ENCODE results near the gene STUM.

STUM gene

GRCh38 chr1:226533220-226533619 lies 15.3 kb upstream of the STUM start:
- no peak for DNase-seq (ENCODE audit: low read depth in 2 of 2)

DNA sequence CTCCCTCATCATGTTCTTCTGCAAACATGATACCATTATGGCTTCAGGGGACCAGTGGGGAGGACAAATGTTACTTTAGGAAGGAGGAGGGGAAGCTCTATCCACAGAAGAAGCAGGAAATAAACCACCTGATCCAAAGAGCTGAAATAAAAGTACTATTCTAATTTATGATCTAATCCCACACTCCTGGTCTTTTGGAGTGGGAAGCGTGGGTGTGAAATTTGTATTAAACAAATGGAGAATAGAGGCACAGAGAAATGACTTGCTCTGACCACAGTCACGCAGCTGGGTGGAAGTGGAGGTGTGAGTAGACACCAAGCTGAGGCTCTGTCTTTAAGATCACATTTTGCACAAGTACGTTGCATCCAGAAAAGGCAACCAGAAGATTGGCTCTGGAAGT lies 14.5 kb upstream of the STUM start:
- DNase-seq (ENCODE audit: low read depth in 2 of 2) = no peak

- no peak for DNase-seq (ENCODE audit: low read depth in 2 of 2)
These were observed 13.9 kb upstream of the STUM start for GRCh38 chr1:226534645-226535044.

DNA sequence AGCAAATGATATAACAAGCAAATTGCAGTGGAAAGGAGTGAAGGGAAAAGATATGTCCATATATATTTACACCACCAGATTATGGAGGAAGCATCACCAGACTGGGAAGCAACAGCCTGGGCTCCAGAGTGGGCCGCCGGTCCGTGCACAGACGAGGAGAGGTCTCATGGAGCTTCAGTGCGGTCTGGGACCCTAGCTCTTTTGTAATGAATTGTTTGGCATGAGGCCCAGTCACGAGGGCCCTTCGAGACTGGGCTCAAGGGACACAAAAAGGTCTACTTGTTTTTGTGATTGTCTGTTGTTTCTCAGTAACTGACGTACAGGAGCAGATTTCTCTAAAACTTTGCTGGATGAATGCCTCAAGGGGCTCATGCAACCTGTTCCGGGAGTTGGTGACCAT lies 12.9 kb upstream of the STUM start:
- DNase-seq (ENCODE audit: low read depth in 2 of 2) = no peak

DNA sequence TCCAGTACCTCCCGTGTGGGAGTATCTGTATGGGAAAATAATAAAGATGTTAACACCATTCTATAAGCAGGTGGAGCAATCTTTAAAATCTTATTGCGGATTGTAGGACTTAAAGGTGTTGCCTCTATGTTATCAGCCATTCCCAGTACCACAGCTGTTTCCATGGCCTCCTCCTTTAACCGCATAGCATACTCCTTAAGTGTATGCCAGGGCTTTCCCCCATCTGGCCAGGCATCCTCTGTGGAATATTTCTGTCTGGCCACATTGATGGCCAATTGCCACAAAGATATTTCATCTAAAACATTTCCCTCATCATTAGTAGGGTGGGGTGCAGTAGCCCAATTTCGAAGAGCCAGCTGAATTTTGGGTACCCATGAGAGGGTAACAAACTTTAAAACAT lies 7.3 kb upstream of the STUM start:
- no peak for DNase-seq (ENCODE audit: low read depth in 2 of 2)

DNA sequence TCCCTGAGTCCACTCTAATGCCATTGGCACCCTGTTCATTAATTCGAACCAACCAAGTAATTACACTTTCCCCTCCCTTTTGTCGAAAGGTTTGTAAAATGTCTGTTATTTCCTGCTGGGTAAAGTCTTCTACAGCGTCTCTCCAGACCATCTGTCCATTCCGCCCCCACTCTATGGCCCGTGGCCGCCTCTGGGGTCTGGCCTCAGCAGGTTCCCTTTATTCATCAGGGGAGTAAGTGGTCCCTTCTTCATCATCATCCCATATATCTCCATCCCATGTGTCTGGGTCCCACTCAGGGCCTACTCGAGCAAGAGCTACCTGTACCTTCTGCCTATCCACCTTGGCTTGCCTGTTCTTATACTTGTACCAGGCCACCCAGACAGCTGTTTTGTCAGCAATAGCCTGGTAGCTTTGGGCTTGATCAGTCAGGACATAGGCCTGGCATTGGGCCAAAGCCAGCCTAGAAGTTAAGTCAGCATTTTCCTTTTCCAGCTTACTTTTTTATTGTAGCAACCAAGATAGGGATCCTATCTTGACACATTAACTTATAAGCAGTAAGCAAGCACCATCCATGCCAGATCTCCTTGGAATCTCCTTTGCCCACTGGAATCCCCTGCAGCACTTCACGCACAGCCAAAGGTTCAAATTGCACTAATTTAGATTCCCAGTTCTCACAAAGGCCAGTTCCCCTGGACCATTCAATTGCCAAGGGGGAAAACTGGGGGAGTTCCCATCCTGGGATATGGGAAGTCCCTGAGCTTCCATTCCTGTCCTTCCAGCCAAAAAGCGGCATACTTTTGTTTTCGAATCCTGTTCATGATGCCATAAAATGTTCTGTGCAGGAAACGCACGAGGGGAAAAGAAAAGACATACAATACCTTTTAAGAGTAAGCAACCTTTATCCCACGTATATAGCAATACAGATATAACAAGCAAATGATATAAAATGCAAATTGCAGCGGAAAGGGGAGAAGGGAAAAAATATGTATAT lies 6.6 kb upstream of the STUM start:
- no peak for DNase-seq (ENCODE audit: low read depth in 2 of 2)

DNA sequence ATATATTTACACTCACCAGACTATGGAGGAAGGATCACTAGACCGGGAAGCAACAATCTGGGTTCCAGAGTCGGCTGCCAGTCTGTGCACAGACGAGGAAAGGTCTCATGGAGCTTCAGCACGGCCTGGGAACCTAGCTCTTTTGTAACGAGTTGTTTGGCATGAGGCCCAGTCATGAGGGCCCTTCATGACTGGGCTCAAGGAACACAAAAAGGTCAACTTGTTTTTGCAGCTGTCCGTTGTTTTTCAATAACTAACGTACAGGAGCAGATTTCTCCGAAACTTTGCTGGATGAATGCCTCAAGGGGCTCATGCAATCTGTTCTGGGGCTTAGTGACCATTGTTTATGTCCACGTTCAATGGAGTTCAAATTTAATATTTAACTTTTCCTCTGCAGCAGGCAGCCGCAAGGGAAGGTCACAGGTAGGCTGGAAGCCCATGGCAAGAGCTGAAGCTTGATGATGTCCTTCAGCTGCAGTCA lies 5.9 kb upstream of the STUM start:
- no peak for DNase-seq (ENCODE audit: low read depth in 2 of 2)

DNA sequence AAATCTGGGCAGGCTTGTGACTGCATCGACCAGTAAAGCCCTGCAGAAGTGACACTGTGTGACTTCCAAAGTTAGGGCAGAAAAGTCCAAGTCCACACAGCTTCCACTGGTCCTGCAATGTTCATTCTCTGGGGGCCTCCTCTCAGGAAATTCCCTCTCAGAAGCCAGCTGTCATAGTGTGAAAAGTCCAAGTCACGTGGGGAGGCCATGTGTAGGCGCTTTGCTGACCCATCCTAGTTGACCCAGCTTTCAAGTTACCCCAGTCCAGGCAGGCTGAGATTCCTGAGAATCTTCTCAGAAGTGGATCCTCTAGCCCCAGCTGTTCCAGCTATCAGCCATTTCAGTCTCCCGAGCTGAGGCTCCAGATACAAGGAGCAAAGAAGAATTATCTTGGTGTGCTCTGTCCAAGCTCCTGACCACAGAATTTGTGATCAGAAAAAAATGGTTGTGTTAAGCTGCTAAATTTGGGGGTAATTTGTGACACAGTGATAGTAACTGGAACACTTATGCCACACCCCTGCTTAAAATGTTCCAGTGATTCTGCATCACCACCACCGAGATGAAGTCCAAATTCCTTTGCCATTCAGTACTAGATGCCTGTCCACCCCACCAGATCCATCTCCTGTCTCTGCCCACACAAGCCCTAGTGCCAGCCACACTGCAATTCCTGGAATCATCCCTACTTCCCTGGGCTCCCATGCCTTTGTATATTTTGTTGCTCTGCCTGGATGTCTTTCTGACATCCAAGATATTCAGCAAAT lies 2.5 kb upstream of the STUM start:
- no peak for DNase-seq (ENCODE audit: low read depth in 2 of 2)

- DNase-seq (ENCODE audit: low read depth in 2 of 2) = no peak
These were observed 1.6 kb upstream of the STUM start for GRCh38 chr1:226546926-226547325.

DNA sequence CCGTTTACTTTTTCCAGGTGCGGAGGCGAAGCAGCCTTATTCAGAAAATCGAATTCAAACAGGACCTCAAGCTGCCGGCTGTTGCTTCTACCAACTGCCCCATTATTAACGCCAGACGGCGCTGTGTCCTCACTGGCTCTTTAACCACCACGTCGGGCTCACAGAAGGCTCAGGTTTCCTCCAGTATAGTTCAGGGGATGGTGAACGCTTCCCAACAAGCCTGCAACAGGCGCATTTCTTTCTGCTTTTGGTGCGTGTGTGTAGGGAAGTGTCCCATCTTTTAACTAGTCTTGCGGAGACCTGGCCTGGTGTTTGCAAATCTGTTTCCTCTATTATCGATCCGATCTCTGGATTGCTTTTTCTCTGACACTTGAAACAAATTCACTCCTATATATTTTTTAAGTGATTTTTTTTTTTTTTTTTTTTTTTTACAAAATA lies 791 bp upstream of the STUM start:
- DNase-seq (ENCODE audit: low read depth in 2 of 2) = peak; percentile 23 to 40

- no peak for DNase-seq (ENCODE audit: low read depth in 2 of 2)
These were observed 751 bp downstream of the STUM start for GRCh38 chr1:226549094-226549936.

DNA sequence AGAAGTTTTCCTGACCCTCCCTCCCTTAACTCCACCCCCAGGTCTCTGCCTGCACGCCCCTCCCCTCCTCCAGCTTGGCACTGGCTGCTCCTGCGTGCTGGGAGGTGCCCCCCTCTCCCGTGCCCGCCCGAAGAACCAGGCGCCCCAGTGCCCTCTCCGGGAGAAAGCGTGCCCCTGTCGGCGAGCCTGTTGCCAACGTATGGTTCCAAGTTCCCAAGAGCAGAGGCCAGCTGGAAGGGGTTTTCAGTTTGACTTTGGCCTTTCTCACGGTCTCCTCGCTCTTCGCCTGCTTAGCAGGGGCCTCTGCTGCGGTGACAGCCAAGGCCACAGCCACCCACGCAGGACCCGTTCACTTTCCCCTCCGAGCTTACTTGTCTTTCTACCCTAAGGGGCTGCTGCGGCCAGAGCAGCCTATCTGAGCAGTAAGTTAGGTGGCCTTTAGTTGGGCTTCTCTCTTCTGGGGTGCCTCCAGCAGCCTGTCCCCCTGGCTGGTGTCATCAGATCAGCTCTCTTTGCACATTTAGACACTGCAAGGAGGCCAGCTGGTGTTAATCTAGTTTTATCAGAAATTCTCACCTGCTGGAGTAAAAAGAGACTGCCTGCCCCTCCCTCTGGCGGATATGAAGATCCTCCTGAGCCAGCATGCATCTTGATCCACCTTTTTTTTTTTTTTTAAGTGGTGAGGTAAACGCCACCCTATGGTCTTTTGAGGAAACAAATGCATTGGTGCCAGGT lies 1.5 kb downstream of the STUM start:
- peak in 1 of 2 donors; percentile 21 for DNase-seq (ENCODE audit: low read depth in 2 of 2)

DNA sequence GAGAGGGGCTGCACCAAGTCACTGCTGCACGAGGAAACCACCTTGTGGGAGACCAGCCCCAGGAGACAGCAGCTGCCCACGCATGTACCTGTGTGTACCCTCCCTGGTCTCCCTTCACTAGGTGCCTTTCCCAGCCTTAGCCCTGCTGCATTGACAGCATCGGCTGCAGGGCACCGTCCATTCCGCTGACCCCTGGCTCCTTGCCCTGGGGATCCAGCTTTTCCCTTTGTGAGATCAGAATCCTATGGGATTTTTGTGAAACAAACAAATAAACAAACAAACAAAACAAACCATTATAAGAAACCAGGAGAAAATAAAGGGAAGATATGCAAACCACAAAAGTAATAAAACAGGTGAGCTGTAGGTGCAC lies 2.1 kb downstream of the STUM start:
- no peak for DNase-seq (ENCODE audit: low read depth in 2 of 2)

DNA sequence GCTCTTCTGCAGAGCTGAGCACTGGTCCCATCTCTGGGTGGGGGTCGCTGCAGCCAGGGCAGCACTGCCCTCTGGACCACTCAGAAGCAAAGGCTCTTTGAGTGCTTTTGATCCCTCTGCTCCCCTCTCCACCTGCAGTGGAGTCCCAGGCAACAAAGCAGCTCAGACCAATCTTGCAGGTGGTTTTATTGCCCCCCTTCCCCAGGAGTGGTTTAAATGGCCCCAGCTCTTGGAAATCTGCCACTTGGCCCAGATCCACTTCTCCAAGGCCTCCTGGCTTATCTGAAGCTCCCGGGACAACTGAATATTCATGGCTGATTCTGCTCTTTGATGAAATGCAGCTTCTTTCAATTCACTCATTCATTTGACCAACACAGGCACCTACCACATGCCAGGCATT lies 2.7 kb downstream of the STUM start:
- DNase-seq (ENCODE audit: low read depth in 2 of 2) = no peak

- no peak for DNase-seq (ENCODE audit: low read depth in 2 of 2)
These were observed 3.5 kb downstream of the STUM start for GRCh38 chr1:226552061-226552460.

- DNase-seq (ENCODE audit: low read depth in 2 of 2) = no peak
These were observed 4.8 kb downstream of the STUM start for GRCh38 chr1:226553266-226553923.

DNA sequence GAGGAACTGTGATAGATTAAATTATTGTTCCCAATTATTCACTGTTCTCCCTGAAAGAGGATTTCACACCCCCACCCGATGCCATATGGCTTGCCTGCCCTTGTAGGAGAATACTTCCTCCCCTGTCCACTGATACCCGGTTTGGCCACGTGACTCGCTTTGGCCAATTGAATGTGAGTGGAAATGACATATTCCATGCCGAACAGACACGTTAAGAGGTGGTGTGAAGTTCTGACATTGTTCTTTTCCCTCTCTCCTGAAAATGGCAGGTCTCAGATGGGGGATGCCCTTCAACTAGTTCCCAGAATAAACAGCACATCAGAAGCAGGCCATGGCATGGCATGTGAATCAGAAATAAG lies 5.3 kb downstream of the STUM start:
- DNase-seq (ENCODE audit: low read depth in 2 of 2) = no peak

DNA sequence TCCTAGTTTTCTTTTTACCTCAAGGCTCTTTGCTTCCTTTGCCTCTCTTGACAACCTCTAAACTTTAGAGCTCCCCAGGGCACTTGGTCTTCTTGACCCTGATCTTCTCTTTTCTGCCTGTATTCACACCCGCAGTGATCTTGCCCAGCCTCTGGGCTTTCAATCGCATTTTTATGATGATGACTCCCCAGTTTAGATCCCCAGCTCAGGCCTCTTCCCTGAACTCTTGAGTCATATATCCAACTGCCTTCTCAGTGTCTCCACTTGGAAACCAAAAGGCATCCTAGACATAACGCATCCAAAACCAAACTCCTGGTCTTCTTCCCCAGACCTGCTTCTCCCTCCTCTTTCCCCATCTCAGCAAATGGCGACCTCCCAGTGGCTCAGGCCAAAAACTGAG lies 6.5 kb downstream of the STUM start:
- DNase-seq (ENCODE audit: low read depth in 2 of 2) = no peak

- DNase-seq (ENCODE audit: low read depth in 2 of 2) = no peak
These were observed 8.9 kb downstream of the STUM start for GRCh38 chr1:226557424-226557823.

GRCh38 chr1:226558036-226558650 lies 9.6 kb downstream of the STUM start:
- no peak for DNase-seq (ENCODE audit: low read depth in 2 of 2)
